Limb (tissue), 2 donors: ENCODE results near the gene CALN1.

ENCODE experiments used
- DNase-seq, 2 donors: peaks; one replicate each; pipeline ENCODE4 v3.0.0-alpha.2; 2016; ENCODE audit errors: extremely low spot score in 2 of 2

CALN1 gene

DNA sequence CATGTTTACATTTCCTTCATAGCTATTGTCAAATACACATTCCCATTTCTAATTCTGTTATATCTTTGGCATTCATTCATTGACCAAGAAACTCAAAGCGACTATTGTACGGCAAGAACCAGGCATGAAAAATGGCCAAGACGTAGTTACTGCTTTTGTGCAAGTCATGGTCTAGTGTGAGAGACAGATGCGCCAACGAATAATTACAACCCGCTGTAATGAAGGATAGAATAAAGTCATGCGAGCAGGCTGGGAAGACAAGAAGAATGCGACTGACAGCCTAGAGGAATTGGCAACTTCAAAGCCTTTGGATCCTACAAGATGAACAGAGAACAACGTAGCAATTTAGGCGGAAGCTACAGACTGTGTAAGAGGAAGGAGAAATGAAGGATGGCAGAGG is 221.2 kb downstream of the CALN1 start:
- no peak for DNase-seq

DNA sequence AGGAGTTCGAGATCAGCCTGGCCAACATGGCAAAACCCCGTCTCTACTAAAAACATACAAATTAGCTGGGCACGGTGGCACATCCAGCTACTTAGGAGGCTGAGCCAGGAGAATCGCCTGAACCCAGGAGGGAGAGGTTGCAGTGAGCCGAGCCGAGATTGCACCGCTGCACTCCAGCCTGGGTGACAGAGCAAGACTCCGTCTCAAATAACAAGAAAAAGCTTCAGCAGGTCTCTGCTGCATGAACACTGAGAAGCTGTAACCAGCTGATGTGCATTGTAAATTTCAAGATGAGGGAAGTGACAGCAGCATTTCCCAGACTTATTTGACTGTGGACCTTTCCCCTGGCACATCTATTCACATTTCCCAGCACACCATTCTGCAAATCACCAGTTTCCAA is 222.0 kb downstream of the CALN1 start:
- DNase-seq = no peak

DNA sequence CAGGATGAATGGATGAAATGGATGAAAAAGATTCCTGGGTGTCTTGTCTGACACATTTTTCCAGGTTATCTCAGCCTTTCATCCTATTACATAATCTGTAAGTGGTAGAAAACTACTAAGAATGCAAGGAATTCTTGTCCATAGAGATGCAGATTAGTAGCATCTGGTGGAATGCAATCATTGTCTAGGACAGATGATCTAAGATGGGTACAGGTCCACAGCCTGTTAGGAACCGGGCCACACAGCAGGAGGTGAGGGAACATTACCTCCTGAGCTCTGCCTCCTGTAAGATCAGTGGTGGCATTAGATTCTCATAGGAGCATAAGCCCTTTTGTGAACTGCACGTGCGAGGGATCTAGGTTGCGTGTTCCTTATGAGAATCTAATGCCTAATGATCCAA is 225.0 kb downstream of the CALN1 start:
- DNase-seq = no peak

DNA sequence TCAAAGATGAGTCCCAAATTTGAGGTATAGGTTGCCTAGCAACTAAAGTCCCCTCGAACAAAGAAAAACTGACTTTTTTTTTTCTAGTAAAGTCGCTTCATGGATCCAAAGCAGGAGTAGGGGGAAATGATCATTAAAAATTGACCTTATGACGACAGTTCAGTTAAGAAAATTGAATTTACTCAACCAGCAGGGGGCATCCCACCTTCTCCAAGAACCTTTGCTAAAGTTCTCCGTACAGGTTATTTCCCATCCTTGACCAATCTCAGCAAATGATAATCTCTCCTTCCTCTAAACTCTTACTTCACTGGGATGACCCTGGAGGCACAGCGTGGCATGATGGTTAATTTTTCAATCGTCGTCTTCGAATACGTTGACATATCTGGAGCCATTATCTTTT is 228.3 kb downstream of the CALN1 start:
- no peak for DNase-seq

DNA sequence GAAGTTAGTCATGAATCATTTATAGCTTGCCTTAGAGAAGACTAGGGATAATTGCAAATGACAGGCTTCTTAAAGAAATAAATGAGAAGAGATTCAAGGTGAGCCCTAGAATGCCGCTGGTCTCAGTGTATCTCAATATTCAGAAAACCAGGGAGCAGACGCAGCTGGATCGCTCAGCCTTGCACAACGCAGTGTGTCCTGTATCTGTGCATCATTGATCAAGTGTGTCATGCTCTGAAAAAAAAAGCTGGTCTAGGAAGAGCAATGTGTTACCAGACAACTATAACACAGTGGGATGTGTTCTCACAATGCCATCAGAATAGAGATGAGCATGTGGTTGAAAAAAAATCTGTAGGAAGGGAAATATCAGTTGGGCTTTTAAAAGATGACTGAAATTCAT is 230.1 kb downstream of the CALN1 start:
- DNase-seq = no peak

DNA sequence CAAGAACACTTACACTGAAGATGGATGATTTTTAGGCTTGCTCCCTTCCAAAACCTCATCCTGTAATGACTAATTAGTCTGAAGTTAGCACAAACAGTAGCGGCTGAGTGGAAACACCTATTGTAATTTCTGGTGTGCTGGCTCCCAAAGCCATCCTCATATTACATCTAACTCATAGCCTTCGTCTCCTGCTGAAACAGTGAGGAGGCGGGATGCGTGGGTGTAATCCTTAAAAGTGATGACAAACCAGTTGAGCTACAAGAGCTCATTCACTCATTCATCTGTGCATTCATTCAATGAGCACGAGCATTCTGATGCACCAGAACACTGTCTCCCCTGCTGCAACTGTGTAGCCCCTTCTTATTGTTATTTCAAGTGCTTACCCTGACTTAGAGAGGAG is 235.3 kb downstream of the CALN1 start:
- no peak for DNase-seq

DNA sequence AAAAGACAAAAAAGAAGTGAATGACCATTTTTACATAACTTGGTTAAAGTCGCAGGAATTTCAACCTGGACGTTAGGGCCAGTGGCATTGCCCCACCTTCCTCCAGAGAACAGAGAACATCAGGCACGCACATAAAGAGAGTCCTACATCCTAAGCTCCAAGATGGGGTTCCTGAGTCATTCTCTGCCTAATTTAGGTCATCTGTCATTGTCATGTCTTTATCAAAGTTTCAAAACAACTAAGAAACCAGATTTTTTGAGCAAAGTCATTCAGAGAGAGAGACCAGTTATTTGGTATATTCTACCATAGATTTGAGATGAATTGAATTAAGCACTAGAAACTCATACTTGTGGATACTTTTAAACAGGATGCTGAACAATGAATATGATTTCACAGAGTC is 241.7 kb downstream of the CALN1 start:
- DNase-seq = no peak

DNA sequence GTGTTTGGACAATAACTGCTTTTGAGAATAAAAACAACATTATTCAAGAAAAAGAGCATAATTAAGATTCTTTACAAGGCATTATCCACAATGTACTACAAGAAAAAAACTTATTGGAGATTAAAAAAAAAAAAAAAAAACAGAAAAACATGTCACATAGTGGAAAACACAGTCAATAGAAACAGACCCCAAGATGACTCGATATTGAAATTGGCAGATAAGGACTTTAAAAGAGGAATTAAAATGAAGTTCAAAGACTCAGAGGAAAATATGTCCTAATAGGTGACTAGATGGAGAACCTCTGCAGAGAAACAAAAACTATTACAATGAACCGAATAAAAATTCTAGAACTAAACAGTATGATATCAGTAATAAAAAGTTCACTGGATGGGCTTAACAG is 248.9 kb downstream of the CALN1 start:
- no peak for DNase-seq

DNA sequence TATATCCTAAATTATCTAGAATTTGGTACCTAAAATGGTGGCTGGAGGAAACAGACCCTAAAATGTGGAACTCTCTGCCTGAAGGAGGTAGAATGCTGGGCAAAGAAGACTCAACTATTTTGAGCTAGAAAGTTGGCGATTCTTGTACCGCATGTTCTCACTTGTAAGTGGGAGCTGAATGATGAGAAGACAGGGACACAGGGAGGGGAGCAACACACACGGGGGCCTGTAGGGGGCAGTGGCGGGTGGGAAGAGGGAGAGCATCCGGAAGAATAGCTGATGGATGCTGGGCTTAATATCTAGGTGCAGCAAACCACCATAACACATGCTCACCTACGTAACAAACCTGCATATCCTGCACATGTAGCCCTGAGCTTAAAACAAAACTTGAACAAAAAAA is 250.6 kb downstream of the CALN1 start:
- no peak for DNase-seq

DNA sequence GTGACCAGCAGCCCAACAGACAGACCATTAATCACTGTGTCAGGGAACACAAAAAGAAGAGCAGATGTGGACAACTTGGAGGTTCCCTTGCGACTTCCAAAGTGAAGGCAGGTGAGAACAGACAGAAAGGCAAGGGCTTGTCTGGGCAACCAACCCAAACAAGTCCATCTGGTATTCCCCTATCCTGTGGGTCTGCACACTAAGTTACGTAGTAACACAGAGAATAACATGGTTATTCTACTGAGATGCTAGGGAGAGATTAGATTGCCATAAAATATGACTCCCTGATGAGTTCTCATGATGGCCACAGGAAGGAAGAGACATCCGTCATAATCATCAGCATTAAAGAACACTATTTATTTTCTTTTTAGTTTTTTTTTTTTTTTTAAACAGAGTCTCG is 252.2 kb downstream of the CALN1 start:
- DNase-seq = no peak

DNA sequence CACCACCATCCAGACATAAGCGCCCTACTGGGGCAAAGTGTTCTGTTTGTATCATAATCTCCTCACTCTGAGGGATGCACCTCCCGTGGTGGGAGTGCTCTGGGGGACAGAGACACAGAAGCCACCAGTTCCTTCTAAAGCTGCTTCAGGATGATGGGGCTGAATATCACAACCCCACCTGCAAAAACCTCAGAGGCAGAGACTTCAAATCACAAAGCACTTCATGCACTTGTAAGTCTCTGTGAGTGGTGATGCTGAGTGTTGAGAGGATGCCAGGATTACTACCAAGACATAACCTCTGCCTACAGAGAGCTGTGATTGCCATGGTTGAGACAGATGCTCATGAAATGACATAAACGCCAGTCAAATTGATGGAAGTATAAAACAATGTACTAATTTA is 255.5 kb downstream of the CALN1 start:
- DNase-seq = no peak

DNA sequence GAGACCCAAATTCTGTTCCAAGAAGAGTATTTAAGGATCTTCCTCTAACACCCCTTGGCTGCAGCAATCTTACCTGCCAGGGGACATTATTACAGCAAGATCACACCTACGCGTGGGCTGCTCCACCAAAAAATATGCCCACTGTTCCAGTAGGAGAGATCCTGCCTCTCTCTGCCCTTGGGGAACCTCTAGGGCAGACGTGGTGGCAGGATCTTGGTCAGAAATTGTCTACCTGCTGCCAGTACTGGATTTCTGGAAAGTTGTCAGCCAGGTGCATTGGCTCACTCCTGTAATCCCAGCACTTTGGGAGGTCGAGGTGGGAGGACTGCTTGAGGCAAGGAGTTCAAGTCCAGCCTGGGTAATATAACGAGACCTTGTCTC is 259.0 kb downstream of the CALN1 start:
- DNase-seq = no peak

DNA sequence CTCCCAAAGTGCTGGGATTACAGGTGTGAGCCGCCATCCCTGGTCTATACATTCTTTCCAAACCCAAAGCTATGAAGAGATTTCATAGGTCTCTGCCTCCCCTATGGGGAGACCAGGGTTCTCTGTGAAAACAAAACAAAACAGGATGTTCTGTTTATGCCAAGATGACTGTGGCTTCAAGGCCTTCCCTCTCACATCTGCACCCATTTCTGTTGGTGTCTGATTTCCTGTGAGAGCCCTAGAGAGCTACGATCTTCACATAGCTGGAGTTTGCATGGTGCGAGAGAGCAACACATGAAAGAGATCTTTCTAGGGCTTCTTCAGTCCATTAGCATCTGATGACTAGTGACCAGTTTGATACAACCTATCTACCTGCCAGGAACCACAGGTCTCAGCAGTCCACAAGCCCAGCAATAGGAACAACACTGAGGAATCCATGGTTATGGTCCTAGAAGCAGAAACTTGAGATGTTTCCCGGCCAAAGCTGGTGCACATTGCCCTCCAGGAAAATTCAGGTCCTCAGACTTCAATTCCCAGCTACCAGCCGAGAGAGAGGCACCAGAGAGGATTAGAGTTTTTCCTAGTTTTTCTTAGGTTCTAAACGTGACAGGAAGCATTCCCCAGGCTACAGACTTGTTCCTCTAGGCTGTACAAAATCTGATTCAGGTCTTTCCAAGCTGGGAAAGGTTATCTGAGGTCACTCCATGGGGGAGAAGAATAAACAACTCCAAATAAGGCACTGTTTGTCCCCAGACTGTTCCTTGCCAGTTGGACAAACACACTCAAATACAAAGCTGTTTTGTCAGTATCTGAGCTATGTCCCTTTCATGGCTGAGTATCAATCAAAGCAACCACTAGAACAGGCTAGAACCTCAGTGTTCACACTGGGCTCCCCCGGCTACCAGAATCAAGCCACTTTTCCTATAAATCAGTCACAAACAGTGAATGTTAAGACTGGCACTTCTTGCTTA is 259.7 kb downstream of the CALN1 start:
- DNase-seq = no peak

DNA sequence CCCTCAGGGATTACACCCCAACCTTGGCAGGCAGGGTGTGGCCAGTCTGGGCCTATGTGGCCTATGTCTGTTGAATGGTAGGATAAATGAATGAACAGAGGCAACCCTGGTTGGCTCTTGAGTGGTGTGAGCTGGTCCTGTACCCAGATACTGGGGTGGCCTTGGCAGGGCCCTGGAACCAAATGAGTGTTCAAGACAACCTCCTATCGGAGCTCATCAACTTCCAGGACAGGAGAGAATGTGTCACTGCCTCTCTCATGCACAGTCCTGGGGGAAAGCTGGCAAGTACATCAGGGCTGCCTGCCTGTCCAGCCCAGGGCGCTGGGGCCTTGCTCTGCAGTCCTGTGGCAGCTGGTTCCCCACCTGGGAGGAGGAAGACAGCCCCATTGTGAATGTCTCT is 271.6 kb downstream of the CALN1 start:
- no peak for DNase-seq

DNA sequence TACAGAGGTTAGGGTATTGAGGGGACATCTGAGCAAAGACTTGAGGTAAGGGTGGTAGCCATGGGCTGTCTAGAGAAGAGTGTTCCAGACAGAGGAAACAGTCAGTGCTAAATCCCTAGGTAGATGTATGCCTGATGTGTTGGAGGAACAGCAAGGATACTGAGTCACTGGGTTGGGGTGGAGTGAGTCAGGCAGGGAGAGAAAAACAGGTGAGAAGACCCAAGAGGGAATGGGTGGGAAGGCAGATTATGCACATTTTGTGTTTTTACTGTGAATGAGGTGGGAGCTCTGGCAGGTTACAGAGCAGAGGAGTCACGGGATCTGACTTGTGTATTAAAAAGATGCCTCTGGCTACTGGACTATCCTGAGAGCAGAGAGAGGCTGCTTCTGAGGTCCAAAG is 285.0 kb downstream of the CALN1 start:
- no peak for DNase-seq

DNA sequence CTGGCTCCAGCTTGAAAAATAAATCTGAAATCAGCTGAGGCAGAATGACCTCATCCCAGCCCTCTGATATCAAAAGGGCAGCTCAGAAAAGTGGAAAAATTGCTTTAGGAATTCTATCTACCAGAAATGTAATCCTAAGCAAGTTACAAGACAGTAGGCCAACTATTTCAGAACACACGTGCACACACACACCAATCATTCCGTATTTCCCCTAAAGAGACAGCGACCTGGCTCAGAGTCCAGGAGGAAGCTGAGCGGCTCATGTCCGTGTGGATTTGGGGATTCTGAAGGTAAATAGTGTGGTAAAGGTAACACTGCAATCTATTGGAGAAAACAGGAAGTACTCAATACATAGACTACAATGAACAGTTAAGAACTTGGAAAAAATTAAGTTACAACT is 288.2 kb downstream of the CALN1 start:
- no peak for DNase-seq

DNA sequence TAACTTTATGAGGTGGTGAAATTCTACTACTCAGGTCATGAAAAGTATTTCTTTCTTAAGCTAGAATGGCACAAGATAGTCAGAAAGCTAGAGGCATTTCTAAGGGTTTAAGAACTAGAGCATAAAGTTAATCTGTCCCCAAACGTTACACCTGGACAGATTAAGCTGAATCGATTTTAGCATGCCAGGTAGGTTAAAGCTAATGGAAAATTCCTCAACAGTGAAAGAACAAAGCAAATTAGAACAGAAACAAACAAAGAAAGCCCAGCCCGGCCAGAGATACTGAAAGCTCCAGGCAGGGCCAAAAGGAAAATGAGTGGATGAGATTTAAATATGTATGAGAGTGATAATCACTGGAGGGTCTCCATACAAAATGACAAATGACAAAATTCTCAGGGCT is 293.8 kb downstream of the CALN1 start:
- DNase-seq = no peak

DNA sequence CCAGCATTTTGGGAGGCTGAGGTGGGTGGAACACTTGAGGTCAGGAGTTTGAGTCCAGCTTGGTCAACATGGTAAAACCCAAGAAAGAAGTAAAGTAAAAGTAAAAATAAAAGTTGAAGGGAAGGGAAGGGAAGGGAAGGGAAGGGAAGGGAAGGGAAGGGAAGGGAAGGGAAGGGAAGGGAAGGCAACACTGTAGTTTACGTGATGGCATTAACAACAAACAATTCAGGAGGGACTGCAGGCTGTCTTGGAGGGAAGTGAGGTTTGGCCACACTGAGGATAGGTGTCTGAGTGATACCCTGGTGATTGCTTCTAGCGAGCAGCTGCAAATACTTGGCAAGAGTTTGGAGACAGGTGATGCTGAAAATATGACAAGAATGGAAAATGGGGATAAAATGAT is 298.0 kb downstream of the CALN1 start:
- no peak for DNase-seq

DNA sequence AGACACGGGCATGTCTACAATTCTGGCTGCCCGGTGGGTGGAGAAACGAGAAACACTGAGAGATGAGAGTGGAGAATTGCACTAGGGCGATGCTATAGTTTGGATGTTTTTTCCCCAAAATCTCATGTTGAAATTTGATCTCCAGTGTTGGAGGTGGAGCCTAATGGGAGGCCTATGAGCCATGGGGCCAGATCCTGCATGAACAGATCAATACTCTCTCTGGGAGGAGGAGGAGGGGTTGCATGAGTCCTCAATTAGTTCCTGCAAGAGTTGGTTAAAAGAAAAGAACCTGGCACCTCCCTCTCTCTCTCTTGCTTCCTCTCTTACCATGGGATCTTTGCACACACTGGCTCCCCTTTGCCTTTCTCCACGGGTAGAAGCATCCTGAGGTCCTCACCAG is 299.1 kb downstream of the CALN1 start:
- no peak for DNase-seq

DNA sequence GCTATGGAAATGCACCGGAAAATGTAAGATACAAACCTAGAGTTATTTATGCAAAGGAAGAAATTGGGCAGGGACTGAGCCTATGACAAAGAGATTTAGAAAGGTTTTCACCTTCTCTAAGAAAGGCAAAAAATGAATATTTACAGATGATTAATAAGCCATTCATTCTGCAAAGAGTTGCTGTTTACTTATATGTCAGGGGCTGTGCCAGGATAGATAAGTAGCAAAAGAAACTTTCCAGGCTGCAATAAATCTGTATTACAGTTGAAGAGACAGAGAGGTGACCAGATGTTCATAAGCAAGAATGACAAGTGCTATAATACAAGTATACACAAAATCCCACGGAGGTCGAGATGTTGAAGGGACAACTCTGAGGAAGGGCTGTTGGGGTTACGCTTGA is 299.6 kb downstream of the CALN1 start:
- no peak for DNase-seq

DNA sequence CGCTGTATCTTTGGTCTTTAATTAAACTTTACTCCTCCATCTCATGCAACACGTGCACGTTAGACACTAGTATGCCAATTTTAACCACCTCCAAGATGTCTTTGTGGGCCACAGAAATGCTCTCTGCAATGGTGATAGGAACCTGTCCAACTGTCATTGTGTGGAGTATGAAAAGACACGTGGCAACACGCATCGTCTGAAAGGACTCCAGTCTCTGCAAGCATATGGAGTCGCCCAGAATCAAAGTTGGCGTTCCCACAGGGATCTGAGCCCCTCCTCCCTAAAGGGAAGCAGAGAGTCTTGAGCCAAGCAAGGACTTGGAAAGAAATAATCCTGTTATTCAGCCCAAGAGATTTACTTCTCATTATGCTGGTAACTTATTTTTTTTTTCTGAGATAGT is 301.1 kb downstream of the CALN1 start:
- DNase-seq = no peak

DNA sequence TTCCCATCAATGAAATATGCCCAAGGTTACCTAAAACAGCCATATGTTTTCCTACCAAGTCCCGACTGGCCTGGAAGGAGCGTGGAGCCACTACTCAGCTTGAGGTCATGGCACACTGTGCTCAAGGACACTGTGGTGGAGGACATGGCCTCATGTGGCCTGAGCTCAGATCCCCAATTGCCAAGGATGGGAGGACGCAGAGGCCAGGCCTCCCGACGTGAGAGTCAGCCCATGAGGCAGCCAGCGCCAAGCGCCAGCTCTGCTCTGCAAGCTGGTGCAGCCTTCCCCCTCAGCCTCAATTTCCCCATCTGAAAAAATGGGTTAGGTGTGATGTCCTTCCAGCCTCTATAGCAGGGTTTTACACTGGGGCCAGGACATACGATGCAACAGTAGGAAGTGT is 302.6 kb downstream of the CALN1 start:
- DNase-seq = no peak

DNA sequence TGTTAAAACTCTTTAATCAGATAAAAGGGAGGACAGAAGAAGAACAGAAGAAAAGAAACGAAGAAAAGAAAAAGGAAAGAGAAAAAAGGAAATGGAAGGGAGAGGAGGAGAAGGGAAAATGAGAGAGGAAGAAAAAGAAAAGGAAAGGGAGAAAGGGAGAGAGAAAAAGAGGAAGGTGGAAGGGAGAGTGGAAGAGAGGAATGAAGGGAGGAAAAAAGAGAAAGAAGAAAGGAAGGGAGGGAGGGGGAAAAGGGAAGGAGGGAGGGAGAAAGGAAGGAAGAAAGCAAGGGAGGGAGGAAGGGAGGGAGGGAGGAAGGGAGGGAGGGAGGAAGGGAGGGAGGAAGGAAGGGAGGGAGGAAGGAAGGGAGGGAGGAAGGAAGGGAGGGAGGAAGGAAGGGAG is 305.7 kb downstream of the CALN1 start:
- no peak for DNase-seq

DNA sequence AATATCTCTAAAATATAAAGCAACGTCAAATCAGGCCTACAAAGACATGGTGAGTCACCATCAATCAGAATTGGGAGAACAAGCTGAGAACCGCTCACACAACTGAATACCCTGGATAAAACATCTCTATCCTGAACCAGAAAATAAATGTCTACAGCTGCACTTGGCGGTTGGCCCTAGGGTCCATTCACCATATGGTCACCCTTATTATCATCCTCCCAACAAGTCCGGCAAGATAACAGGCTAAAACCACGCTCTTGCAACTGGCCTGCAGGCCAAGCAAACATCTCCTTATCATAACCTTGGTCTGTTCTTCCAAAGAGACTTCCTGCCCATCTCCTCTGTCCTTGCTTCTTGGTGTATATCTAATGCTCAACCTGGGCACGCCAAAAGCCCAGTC is 310.7 kb downstream of the CALN1 start:
- DNase-seq = no peak
